Uterus (tissue), 4 donors: ENCODE results near the gene MAD1L1. TPM values are rescaled to one million over a fixed set of nuclear protein-coding genes. Genes with fewer than 3 reads are reported as not detected.

Source experiments
- DNase-seq, 2 donors: peaks; one replicate each; pipeline ENCODE4 v3.0.0-alpha.2; 2019 to 2020
- H3K27ac ChIP-seq, 2 donors: fragments of 200-600 bp; sonication (generic); 1 replicate in 1 of 2; 2 replicates in 1 of 2; pipeline ENCODE4 v1.5.1; 2016 to 2018
- H3K27me3 ChIP-seq, 2 donors: fragments of 200-600 bp; sonication (generic); one replicate each; pipeline ENCODE4 v1.5.1; 2018 to 2019; ENCODE audit warnings: control low read depth in 1 of 2
- H3K36me3 ChIP-seq, 2 donors: fragments of 200-600 bp; sonication (generic); one replicate each; pipeline ENCODE4 v1.5.1; 2019; ENCODE audit warnings: control low read depth in 1 of 2
- H3K4me1 ChIP-seq, 2 donors: fragments of 200-600 bp; sonication (generic); one replicate each; pipeline ENCODE4 v1.5.1; 2018 to 2019; ENCODE audit warnings: control low read depth in 1 of 2
- H3K4me3 ChIP-seq, 2 donors: fragments of 200-600 bp; sonication (generic); 1 replicate in 1 of 2; 2 replicates in 1 of 2; pipeline ENCODE4 v1.5.1; 2018 to 2019; ENCODE audit warnings: mild to moderate bottlenecking in 1 of 2
- H3K9me3 ChIP-seq, 2 donors: fragments of 200-600 bp; sonication (generic); one replicate each; pipeline ENCODE4 v1.5.1; 2019; ENCODE audit warnings: control low read depth in 1 of 2
- POLR2A ChIP-seq, 2 donors: fragments of 450-650 bp; IDR thresholded peaks; one replicate each; pipeline ENCODE4 v1.6.1; 2016; ENCODE audit warnings: antibody characterized with exemption in 2 of 2, mild to moderate bottlenecking in 1 of 2, moderate library complexity in 1 of 2
- intact Hi-C: fragments of 100-400 bp; cut with DNase I; formaldehyde crosslinking; loops from one replicate; pipeline ENCODE4 v1.15.1; 2023; ENCODE audit warnings: low total_unique reads
- total RNA-seq, 4 donors: library from RNA; depleted of rRNA in 3 of 4; stranded (reverse); fragments of >200 nt in 3 of 4; gene quantifications; one replicate each; pipeline versions ENCODE4 v1.1.0 to v1.2.4, GENCODE V29; 2014 to 2023
- TF ChIP-seq, protein P1 (sequence below), 4 experiments: fragments of 200-600 bp in 2 of 4; fragments of 450-650 bp in 2 of 4; sonication (generic) in 2 of 4; IDR thresholded peaks; one replicate each; pipeline ENCODE4 v1.5.1; 2016 to 2019; ENCODE audit warnings: antibody characterized with exemption in 4 of 4, mild to moderate bottlenecking in 2 of 4, moderate library complexity in 1 of 4
- donor health status: DM: yes; HTN: yes; CAD: no.

Gene MAD1L1
- total RNA-seq, 4 donors from 2014 or later: 13.3 to 37.4 (median 33.1) TPM

DNA sequence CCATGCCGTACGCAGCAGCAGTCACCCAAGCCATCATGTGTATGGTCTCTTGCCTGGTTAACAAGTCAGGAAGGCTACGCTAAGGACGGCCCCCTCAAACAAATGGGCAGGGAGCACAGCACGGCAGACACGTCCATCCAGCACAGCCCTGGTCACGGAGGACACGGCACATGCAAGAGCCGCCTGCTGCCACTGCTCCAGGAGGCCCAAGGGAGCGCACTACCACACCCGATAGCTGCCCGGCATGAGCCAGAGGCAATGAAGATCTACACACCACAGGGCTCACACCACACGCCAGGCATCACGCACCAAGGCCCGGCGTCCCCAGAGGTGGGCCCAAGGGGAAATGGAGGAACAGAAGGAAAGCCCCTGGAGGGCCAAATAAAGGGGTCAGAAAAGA is 134.2 kb downstream of the MAD1L1 start:
- Histone ChIP-seq H3K36me3 (no peaks in the 10 kb centered on the region), H3K4me1 (peaks cover 4 to 7% of the 10 kb centered on the region in 2 donors), H3K9me3 (no peaks in the 10 kb centered on the region), H3K27me3 (no peaks in the 10 kb centered on the region), H3K27ac (no peak overlapping the region), H3K4me3 (no peak overlapping the region)
- intact Hi-C loops: no loop called here
- TF ChIP-seq, protein P1, sequence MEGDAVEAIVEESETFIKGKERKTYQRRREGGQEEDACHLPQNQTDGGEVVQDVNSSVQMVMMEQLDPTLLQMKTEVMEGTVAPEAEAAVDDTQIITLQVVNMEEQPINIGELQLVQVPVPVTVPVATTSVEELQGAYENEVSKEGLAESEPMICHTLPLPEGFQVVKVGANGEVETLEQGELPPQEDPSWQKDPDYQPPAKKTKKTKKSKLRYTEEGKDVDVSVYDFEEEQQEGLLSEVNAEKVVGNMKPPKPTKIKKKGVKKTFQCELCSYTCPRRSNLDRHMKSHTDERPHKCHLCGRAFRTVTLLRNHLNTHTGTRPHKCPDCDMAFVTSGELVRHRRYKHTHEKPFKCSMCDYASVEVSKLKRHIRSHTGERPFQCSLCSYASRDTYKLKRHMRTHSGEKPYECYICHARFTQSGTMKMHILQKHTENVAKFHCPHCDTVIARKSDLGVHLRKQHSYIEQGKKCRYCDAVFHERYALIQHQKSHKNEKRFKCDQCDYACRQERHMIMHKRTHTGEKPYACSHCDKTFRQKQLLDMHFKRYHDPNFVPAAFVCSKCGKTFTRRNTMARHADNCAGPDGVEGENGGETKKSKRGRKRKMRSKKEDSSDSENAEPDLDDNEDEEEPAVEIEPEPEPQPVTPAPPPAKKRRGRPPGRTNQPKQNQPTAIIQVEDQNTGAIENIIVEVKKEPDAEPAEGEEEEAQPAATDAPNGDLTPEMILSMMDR (IDR thresholded peaks at IDR 0.05): no peak
- no peak for TF ChIP-seq POLR2A (IDR thresholded peaks at IDR 0.05)
- no peak for DNase-seq

DNA sequence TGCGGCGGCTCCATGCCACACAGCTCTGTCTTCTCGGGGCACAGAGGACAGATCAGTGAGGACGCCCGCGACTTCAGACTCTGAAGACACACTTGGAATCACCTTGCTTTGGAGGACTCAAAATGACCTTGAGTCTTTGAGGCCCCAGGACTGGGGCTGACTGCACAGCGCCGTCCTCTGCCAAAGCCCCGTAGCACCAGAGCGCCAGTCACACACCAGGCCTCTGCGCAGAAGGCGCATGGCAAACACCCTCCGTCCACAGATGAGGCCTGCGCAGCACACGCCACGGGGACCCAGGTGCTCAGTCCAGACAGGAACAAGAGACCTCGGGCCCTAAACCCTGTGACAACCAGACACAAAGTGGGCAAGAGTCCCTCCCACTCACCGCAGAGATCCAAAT is 134.7 kb downstream of the MAD1L1 start:
- Histone ChIP-seq H3K4me1 (peaks cover 2 to 3% of the 10 kb centered on the region in 2 donors), H3K9me3 (no peaks in the 10 kb centered on the region), H3K27me3 (no peaks in the 10 kb centered on the region), H3K27ac (no peak overlapping the region), H3K36me3 (no peaks in the 10 kb centered on the region), H3K4me3 (no peak overlapping the region)
- intact Hi-C loops: no loop called here
- TF ChIP-seq POLR2A (IDR thresholded peaks at IDR 0.05): no peak
- TF ChIP-seq, protein P1 (IDR thresholded peaks at IDR 0.05): no peak
- no peak for DNase-seq

DNA sequence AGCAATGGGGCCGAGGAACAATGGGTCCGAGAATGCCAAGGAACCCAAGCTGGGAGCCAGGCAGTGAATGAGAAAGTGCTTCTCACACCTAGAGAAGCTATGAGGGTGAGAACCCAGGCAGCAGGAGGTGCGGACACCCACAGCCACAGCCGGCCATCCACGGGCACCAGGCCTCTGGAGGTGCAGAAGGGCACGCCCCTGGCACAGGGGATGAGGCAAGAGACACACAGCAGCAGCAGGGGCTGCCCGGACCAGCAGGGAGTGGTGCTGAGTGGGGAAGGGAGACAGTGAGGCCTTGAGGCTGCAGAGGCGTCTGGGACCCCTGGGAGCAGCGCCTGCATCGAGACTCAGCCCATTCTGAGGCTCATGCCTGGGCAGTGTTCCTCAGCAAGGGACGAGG is 135.3 kb downstream of the MAD1L1 start:
- no peaks in the 10 kb centered on the region for H3K9me3 ChIP-seq
- no peak overlapping the region for H3K4me3 ChIP-seq
- intact Hi-C loops: no loop called here
- peaks cover 0 to 2% of the 10 kb centered on the region in 2 donors for H3K4me1 ChIP-seq
- DNase-seq: no peak
- TF ChIP-seq, protein P1 (IDR thresholded peaks at IDR 0.05): no peak
- TF ChIP-seq POLR2A (IDR thresholded peaks at IDR 0.05): no peak
- H3K27me3 ChIP-seq: no peaks in the 10 kb centered on the region
- no peak overlapping the region for H3K27ac ChIP-seq
- no peaks in the 10 kb centered on the region for H3K36me3 ChIP-seq

DNA sequence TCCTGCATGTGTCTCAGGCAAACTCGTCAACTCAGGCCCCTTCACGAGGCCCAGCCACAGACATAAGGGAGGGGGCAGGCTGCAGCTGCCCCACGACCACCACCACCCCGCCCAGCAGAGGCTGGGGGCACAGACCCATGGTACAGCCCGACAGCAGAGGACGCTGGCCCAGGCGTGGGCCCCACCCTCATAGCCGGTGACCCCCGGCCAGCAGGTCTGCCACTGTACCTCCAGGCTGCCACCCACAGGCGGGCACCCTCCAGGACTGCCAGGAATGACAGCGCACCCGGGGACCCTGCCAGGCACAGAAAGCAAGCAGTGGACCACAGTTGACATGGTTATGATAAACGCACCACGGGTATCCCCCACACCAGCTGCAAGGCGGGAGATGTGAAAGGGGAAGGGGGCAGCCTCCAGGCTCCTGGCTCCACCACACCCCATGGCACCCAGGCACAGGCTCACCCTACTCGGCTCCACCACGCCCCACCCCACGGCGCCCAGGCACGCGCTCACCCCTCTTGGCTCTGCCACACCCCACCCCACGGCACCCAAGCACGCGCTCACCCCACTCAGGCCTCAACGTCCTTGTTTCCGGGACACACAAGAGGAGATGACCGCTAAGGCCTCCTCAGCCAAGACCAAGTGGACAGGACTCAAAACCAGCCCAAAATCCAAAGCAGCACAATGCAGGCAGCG is 135.9 kb downstream of the MAD1L1 start:
- Histone ChIP-seq H3K4me1 (peaks cover 0 to 2% of the 10 kb centered on the region in 2 donors), H3K36me3 (no peaks in the 10 kb centered on the region), H3K27me3 (no peaks in the 10 kb centered on the region), H3K4me3 (no peak overlapping the region), H3K27ac (no peak overlapping the region), H3K9me3 (no peaks in the 10 kb centered on the region)
- no peak for TF ChIP-seq POLR2A (IDR thresholded peaks at IDR 0.05)
- TF ChIP-seq, protein P1 (IDR thresholded peaks at IDR 0.05): no peak
- intact Hi-C loops: no loop called here
- no peak for DNase-seq

DNA sequence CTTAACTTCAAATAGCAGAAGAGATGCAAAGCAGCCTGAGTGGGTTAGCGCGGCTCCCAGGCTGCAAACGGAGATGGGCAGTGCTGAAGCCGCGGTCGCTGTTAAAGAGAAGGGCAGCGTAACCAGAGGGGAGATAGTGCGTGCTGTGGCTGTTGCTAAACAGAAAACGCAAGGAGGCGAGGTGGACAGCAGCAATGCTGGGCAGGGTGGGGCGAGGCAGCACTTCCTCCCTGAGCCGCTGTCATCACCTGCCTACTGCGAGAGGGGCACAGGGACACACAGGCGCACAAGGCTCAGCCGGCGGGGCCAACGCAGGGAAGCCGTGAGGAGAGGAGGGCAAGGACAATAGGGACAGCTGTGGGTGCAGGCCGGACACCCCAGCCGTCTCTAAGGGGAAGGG is 137.3 kb downstream of the MAD1L1 start:
- Histone ChIP-seq H3K4me3 (no peak overlapping the region), H3K4me1 (peaks cover 0 to 2% of the 10 kb centered on the region in 2 donors), H3K27me3 (no peaks in the 10 kb centered on the region), H3K27ac (no peak overlapping the region), H3K9me3 (no peaks in the 10 kb centered on the region), H3K36me3 (no peaks in the 10 kb centered on the region)
- intact Hi-C loops: no loop called here
- DNase-seq: no peak
- no peak for TF ChIP-seq POLR2A (IDR thresholded peaks at IDR 0.05)
- TF ChIP-seq, protein P1 (IDR thresholded peaks at IDR 0.05): no peak
